ENCODE measurements around the gene CLTCL1.

Gene CLTCL1

DNA sequence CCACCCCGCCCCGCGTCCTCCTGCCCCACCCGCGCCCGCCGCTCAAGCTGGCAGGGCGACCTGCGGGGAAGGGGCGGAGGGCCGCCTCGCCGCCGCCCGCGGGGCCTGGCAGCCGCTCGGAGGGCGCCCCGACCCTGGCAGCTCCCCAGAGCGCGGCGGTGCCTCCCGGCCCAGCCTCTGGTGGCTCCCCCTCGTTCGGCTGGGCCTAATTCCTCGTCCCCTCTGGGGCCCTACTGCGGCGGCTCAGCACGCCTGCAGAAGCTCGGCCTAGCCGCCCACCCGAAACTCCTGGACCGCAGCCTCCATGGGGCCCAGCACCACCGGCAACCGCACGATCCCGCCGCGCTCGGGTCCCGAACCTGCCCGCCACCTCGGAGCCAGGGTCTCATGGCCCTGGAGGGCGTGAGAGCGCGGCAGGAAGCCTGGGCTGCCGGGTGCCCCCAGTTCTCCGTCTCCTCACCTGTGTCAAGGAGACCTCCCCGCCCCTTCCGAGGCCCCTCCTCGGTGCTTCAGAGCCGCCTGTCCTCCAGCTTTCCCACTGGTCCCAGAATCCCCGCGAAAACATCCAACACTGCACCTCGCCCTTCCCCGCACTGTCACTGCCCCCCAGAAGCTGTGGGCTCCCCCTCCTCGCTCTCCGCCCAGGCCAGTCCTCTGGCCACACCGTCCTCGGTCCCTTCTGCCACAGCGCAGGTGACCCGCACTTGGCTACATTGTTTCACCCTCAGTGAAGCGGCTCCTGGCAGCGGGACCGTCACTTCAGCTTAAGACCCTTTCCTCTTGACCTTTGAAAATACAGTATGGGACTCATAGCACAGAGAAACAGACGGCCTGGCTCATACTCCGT is 140.8 kb downstream of the CLTCL1 start:
- no peak for DNase-seq (ENCODE audit: low read depth)

DNA sequence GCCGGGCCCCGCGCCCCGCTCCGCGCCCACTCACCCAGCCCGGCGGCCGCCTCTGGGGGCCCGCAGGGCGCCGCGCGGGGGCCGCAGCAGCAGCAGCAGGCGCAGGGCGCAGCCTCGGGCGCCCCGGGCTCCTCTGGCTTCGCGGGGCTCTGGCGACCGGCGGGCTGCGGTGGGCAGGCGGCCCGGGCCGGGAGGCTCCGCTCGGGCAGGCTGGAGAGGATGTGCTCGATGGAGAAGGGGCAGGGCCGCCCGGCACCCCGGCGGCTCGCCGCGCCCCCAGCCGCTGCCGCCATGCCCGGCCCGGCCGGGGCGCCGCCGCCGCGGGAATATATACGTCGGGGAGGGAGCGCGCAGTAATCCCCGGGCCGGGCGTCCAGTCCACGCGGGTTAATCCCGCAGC is 141.5 kb downstream of the CLTCL1 start, which contains the start of gene GSC2:
TSS of gene GSC2 (minus strand) at position 302 of the 400 bp plus-strand sequence. CDS start at position 293, 9 bp downstream.
- no peak for DNase-seq (ENCODE audit: low read depth)

GRCh38 chr22:19149047-19149883 is 142.3 kb downstream of the CLTCL1 start:
- DNase-seq (ENCODE audit: low read depth): no peak

DNA sequence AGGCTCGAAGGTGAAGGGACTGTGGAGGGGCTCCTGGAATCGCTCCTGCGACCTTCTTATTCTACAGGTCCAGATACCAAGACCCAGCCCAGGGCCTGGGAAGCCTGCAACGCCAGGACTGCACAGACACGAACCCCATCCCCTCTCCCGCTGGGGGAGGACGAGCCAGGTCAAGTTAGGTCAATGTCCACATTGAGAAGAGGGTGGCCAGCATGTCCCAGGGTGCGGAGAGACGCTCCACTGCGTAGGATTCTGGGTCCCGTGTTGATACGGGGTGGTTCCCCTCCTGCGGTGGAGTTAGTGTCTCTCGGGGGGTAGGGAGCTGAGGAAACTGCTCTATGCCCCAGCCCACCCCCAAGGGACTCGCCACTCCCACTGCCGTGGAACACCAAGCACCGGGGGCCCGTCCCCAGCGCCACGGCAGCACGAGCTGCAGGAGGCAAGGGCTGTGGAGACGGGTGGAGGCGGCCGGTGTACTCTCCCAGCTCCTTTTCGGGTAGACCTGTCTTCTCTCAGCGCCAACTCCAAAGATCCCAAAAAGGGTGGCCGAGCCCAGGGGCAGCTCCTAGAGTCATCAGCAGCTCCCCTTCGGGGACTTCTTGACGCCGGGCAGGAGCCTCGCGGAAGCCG is 143.0 kb downstream of the CLTCL1 start:
- no peak for DNase-seq (ENCODE audit: low read depth)

- DNase-seq (ENCODE audit: low read depth): no peak
Observed at GRCh38 chr22:19147195-19147780, 144.2 kb downstream of the CLTCL1 start.

GRCh38 chr22:19146215-19146968 is 145.1 kb downstream of the CLTCL1 start:
- no peak for DNase-seq (ENCODE audit: low read depth)

DNA sequence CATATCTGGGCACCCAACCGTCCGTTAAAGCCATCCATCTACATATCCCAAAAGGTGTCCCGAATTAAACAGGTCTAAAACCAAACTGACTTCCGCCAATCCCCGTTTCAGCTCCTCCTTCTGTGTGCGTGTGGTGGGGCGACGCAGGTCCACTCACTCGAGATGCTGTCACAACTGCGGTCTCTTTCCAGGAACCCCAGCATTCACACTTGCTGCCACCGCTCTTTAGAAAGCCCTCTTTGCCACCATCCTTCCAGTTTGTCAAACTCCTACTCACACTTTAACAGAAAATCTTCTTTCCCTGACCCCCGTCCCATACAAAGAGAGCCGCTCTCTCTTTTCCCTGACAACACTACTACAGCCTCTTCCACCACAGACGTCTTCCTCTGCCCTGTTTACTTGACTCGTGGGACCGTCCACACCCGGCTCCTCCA is 147.5 kb downstream of the CLTCL1 start:
- DNase-seq (ENCODE audit: low read depth): no peak

DNA sequence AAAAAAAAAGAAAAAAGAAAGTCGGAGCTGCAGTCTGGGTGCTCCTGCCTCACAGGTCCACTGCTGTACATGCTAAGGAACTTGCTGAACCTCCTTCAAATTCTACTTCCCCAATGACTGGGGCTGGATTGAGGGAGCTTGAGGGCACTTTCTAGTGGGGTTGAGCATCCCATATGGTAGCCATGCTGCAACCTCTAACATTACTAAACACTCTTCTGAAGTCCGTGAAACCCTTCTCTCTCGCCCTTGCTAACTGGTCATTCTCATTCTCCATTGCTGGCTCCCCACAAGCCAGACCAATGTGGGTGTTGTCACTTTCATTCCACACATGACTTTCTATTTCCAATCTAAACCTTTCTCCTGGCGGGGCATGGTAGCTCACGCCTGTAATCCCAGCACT is 148.3 kb downstream of the CLTCL1 start:
- no peak for DNase-seq (ENCODE audit: low read depth)

DNA sequence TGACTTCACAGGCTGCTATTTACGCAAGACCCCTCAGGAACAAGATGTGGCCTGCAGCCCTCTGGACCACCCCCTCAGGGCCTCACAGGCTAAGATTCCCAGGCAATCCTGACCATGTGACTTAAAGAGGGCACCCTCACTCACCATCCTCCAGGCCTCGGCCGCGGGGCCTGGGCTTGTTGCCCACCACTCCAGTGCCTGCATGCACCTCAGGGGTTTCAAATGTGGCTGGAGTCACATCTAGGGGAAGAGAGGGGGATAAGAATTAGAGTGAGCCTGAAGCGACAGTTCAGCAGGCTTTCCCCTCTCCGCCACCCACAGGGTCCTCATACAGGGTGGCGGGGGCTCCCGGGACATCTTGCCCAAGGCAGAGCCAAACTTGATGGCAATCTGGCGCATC is 149.1 kb downstream of the CLTCL1 start:
- DNase-seq (ENCODE audit: low read depth): no peak

GRCh38 chr22:19139974-19140373 is 151.5 kb downstream of the CLTCL1 start:
- no peak for DNase-seq (ENCODE audit: low read depth)

DNA sequence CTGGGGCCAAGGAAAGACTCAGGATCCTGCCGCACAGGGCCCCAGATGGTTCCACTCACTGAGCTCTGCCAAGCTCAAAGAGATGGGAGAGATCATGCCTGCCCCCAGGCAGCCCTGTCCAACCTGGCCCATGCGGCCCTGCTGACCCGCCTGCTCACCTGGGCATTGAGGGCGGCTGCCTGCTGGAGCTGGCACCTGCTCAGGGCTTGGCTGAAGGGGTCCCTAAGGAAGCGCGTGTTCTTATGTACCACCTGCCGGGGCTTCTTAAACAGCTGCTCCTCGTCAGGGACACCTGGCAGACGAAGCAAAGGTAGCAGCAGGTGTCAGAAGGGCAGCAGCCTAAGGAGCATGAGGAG is 152.5 kb downstream of the CLTCL1 start:
- no peak for DNase-seq (ENCODE audit: low read depth)

GRCh38 chr22:19138217-19139000 is 153.1 kb downstream of the CLTCL1 start:
- DNase-seq (ENCODE audit: low read depth): no peak

- DNase-seq (ENCODE audit: low read depth): no peak
Observed at GRCh38 chr22:19137384-19138216, 153.9 kb downstream of the CLTCL1 start.

- no peak for DNase-seq (ENCODE audit: low read depth)
Observed at GRCh38 chr22:19136915-19137314, 154.6 kb downstream of the CLTCL1 start.

- DNase-seq (ENCODE audit: low read depth): no peak
Observed at GRCh38 chr22:19134874-19135273, 156.6 kb downstream of the CLTCL1 start.

DNA sequence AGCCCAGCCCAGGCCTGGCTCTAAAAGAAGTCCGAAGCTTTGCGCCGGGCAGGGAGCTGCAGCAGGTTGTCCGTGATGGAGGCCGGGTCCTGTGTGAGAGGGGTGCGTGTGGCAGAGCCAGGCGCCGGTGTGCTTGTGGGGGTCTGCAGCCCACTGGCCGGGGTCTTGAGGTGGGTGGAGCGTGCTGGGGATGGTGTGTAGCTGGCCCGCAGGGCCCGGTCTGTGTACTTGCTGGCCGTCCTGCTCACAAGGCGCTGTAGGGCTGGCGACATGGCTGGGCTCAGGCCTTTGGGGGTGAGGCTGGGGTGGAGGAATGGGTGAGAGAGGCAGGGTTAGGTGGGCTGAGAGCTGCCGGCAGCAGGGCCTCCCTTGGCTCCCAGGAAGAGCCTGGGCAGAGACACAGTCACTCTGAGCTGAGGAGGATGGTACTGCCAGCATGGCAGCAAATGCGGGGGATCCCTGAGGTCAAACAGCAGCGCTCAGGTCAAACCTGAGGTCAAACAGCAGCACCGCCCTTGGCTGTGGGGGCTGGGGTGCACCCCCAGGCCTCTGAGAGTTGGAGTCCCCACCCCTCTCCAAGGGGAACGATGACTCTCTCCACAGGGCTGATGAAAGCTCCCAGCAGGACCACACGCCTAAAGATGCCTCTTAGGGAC is 157.2 kb downstream of the CLTCL1 start:
- no peak for DNase-seq (ENCODE audit: low read depth)

DNA sequence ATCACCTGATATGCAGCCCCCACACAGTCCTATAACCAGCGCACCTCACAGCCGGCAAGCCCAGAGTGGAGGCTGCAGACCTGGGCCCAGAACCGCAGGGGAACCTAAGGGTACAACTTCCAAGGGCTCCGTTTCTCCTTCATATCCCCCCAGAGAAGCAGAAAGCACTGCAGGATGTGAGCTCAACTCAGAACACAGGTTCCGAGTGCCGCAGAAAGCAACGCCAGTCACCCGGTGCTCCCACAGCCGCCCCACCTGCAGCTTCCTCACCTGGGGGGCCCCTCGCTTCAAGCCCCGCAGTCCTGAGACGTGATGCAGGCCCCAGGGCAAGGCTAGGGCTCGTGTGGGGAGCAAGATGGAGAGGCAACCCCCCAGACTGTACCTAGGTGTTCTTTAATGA is 158.0 kb downstream of the CLTCL1 start:
- no peak for DNase-seq (ENCODE audit: low read depth)

DNA sequence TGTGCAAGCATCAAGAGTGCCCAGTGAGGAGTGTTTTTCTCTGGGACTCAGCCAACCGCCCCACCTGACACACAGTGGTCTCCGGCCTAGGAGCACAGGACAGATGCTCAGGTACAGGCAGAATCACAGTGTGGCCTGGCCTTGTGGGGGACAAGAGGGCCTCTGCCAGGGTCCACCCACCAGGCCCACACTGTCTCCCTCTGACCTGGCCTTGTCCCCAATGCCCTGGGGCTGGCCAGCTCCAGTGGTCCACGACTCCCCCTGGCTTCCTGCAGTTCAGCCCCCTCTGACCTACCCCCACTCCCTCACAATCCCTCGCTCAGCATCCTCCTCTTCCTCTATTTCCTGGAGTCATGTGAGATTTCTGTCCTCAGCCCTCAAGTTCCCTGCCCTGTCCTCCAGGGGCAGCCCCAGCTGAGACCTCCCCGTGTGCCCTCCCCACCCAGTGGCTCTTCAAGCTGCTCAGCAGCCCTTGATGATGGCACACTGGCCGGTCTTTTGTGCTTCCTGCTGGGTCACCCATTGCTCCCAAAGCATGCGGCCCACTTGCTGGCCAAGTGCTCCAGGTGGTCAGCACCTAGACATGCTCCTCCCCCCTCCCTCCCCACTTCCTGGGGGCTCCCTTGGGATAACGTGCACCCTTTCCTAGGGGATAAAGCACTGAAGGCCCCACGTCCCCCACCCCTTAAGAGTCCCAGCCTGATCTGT is 158.7 kb downstream of the CLTCL1 start:
- DNase-seq (ENCODE audit: low read depth): no peak

- no peak for DNase-seq (ENCODE audit: low read depth)
Observed at GRCh38 chr22:19132153-19132552, 159.4 kb downstream of the CLTCL1 start.

Data from GM04503 (cell line).